K562 (cell line): ENCODE measurements around the gene INSL3. TPM values are rescaled to one million over a fixed set of nuclear protein-coding genes. Genes with fewer than 3 reads are reported as not detected.

ENCODE experiments used
- CBFA2T3 ChIP-seq: fragments of 450-650 bp; IDR thresholded peaks from 2 replicates; pipeline ENCODE4 v1.6.1; 2017
- CBX2 ChIP-seq: fragments of 200-600 bp; sonication (generic); IDR thresholded peaks from one replicate; pipeline ENCODE4 v1.6.1; 2012; ENCODE audit warnings: mild to moderate bottlenecking, low read length, inconsistent platforms; ENCODE audit not compliant: insufficient read depth, poor library complexity, severe bottlenecking
- ELF2 ChIP-seq: fragments of 250-450 bp; sonication (Bioruptor Pico); IDR thresholded peaks from 2 replicates; pipeline ENCODE4 v1.5.0; 2021; ENCODE audit warnings: mild to moderate bottlenecking
- ESRRA ChIP-seq: fragments of 450-650 bp; IDR thresholded peaks from 2 replicates; pipeline ENCODE4 v1.6.1; 2014; ENCODE audit warnings: low read depth, mild to moderate bottlenecking, moderate library complexity, borderline replicate concordance
- ETV1 ChIP-seq: fragments of 450-650 bp; conservative IDR thresholded peaks from 2 replicates; pipeline ENCODE4 v1.6.1; 2016; ENCODE audit warnings: missing genetic modification characterization, control low read depth, low read depth, missing compliant biosample characterization
- HBP1 ChIP-seq: fragments of 450-650 bp; formaldehyde crosslinking; IDR thresholded peaks from 2 replicates; pipeline ENCODE4 v1.4.0; 2022; ENCODE audit warnings: missing genetic modification characterization
- HMBOX1 ChIP-seq: sonication (generic); IDR thresholded peaks from 2 replicates; pipeline ENCODE4 v1.6.1; 2016
- HNRNPL ChIP-seq: fragments of 200-400 bp; formaldehyde crosslinking; IDR thresholded peaks from 2 replicates; pipeline ENCODE4 v1.6.1; 2017; ENCODE audit warnings: low read depth, mild to moderate bottlenecking, low read length
- JUN ChIP-seq, 2 experiments: sonication (generic) in 1 of 2; formaldehyde crosslinking in 1 of 2; IDR thresholded peaks; 2 replicates each; pipeline versions ENCODE4 v1.6.1 to v1.8.0; 2012 to 2022; ENCODE audit warnings: borderline replicate concordance in 2 of 2, mild to moderate bottlenecking in 2 of 2, improper control_type of control experiment in 1 of 2, low read depth in 1 of 2, low read length in 1 of 2, missing genetic modification reagents in 1 of 2
- L3MBTL2 ChIP-seq: fragments of 450-650 bp; IDR thresholded peaks from 2 replicates; pipeline ENCODE4 v1.6.1; 2016; ENCODE audit warnings: mild to moderate bottlenecking, moderate library complexity
- MECOM ChIP-seq: fragments of 250-450 bp; sonication (Bioruptor Pico); IDR thresholded peaks from 2 replicates; pipeline ENCODE4 v1.8.0; 2022; ENCODE audit warnings: inconsistent platforms
- NEUROD1 ChIP-seq: fragments of 150-350 bp; IDR thresholded peaks from 2 replicates; pipeline ENCODE4 v1.6.1; 2014; ENCODE audit warnings: borderline replicate concordance, low read length, low read depth; ENCODE audit not compliant: partially characterized antibody
- NFIC ChIP-seq: fragments of 450-650 bp; IDR thresholded peaks from 2 replicates; pipeline ENCODE4 v1.6.1; 2017; ENCODE audit warnings: mild to moderate bottlenecking, inconsistent platforms
- NR4A1 ChIP-seq, 2 experiments: fragments of 250-450 bp in 1 of 2; fragments of 450-650 bp in 1 of 2; sonication (Bioruptor Pico) in 1 of 2; IDR thresholded peaks; 2 replicates each; pipeline versions ENCODE4 v1.4.0 to v1.6.1; 2016 to 2020; ENCODE audit warnings: mild to moderate bottlenecking in 2 of 2, missing compliant biosample characterization in 1 of 2, missing genetic modification characterization in 1 of 2, moderate library complexity in 1 of 2
- PRMT5 ChIP-seq: sonication (generic); formaldehyde crosslinking; IDR thresholded peaks from 2 replicates; pipeline ENCODE4 v1.5.0; 2020; ENCODE audit warnings: missing genetic modification reagents
- RBM25 ChIP-seq: fragments of 200-400 bp; formaldehyde crosslinking; IDR thresholded peaks from 2 replicates; pipeline ENCODE4 v1.6.1; 2018; ENCODE audit warnings: low read length, low read depth, moderate library complexity; ENCODE audit not compliant: severe bottlenecking
- SAP30 ChIP-seq: fragments of 200-600 bp; sonication (generic); IDR thresholded peaks from 2 replicates; pipeline ENCODE4 v1.6.1; 2012; ENCODE audit warnings: borderline replicate concordance, low read depth, mild to moderate bottlenecking, moderate library complexity, low read length, control low read depth, inconsistent platforms; ENCODE audit not compliant: insufficient read depth, poor library complexity, severe bottlenecking
- SIRT6 ChIP-seq: IDR thresholded peaks from one replicate; pipeline ENCODE4 v1.6.1; 2012; ENCODE audit warnings: low read depth, mild to moderate bottlenecking, control low read depth, inconsistent platforms, low read length, moderate library complexity
- SPI1 ChIP-seq: IDR thresholded peaks from 2 replicates; pipeline ENCODE4 v1.6.1; 2011; ENCODE audit warnings: low read depth, low read length, control low read depth, borderline replicate concordance
- STAT5A ChIP-seq: IDR thresholded peaks from 2 replicates; pipeline ENCODE4 v1.6.1; 2012; ENCODE audit warnings: low read length, inconsistent platforms, borderline replicate concordance
- ZBTB9 ChIP-seq: fragments of 450-650 bp; formaldehyde crosslinking; IDR thresholded peaks from 2 replicates; pipeline ENCODE4 v1.4.0; 2020; ENCODE audit warnings: mild to moderate bottlenecking, moderate library complexity
- ZC3H11A ChIP-seq: IDR thresholded peaks from 2 replicates; pipeline ENCODE4 v1.6.1; 2012; ENCODE audit warnings: low read depth, low read length, improper control_type of control experiment
- ZNF224 ChIP-seq: sonication (generic); formaldehyde crosslinking; IDR thresholded peaks from 2 replicates; pipeline ENCODE4 v1.8.0; 2022; ENCODE audit warnings: mild to moderate bottlenecking, missing genetic modification reagents
- ZNF24 ChIP-seq: fragments of 450-650 bp; IDR thresholded peaks from 2 replicates; pipeline ENCODE4 v1.6.1; 2016
- ZNF263 ChIP-seq: sonication (generic); formaldehyde crosslinking; IDR thresholded peaks from 2 replicates; pipeline ENCODE4 v1.8.0; 2022; ENCODE audit warnings: mild to moderate bottlenecking, missing genetic modification reagents, borderline replicate concordance
- ZNF316 ChIP-seq: fragments of 450-650 bp; IDR thresholded peaks from 2 replicates; pipeline ENCODE4 v1.6.1; 2016
- ZNF384 ChIP-seq: IDR thresholded peaks from 2 replicates; pipeline ENCODE4 v1.6.1; 2012; ENCODE audit warnings: low read depth, low read length, improper control_type of control experiment
- ZNF780A ChIP-seq: fragments of 250-450 bp; sonication (Bioruptor Pico); IDR thresholded peaks from 2 replicates; pipeline ENCODE4 v1.5.0; 2021; ENCODE audit warnings: mild to moderate bottlenecking
- polyA plus RNA-seq, 8 experiments: library from polyadenylated mRNA; depleted of rRNA in 4 of 8; stranded (reverse) in 5 of 8; unstranded in 3 of 8; fragments of >200 nt; fragmentation: Nextera tagmentation in 2 of 8; fragmentation: Illumina TruSeq in 1 of 8; extraction: Ambion mirVana in 2 of 8; extraction: Trizol in 1 of 8; gene quantifications; 2 replicates each; pipeline versions ENCODE4 v1.2.1 to v1.2.3, GENCODE V29; 2011 to 2014; ENCODE audit warnings: inconsistent platforms in 1 of 8, missing spikeins in 1 of 8
- total RNA-seq, 7 experiments: library from RNA; depleted of rRNA in 6 of 7; stranded (reverse); fragments of >200 nt in 6 of 7; fragmentation: Illumina TruSeq in 2 of 7; extraction: Trizol in 2 of 7; gene quantifications; 2 replicates each; pipeline versions ENCODE4 v1.2.1 to v1.2.3, GENCODE V29; 2011 to 2021; ENCODE audit warnings: low replicate concordance in 1 of 7

The INSL3 gene
- total and polyA plus RNA-seq, 9 of the 15 experiments (the other 6 are each of a cell fraction or from before 2014, with no cell fraction given): not detected

GRCh38 chr19:17841371-17841809 is 20.1 kb upstream of the INSL3 start (continued):
- no peak for TF ChIP-seq NR4A1 (CRISPR knock-in tag; IDR thresholded peaks at IDR 0.05)
- TF ChIP-seq NR4A1 (tag; IDR thresholded peaks at IDR 0.05): no peak
- no peak for TF ChIP-seq ZC3H11A
- TF ChIP-seq SPI1: 0 out of 2 replicates have a peak, but pooled peaks have one; percentile 7
- no peak for TF ChIP-seq RBM25
- TF ChIP-seq ZBTB9 (CRISPR knock-in tag): peak; percentile 96
- TF ChIP-seq NFIC: no peak
- TF ChIP-seq CBX2: no peak
- no peak for TF ChIP-seq ZNF24
- TF ChIP-seq NEUROD1: no peak
- TF ChIP-seq SAP30: peak; percentile 55
- TF ChIP-seq L3MBTL2: peak; percentile 65
- TF ChIP-seq ZNF384: no peak
- no peak for TF ChIP-seq HMBOX1
- no peak for TF ChIP-seq STAT5A
- TF ChIP-seq HBP1 (CRISPR knock-in tag): no peak
- no peak for TF ChIP-seq ZNF780A (CRISPR knock-in tag)
- peak; percentile 17; the same call in 1 of the 2 replicates for TF ChIP-seq ETV1 (tag)
- no peak for TF ChIP-seq JUN (IDR thresholded peaks at IDR 0.05; ENCODE audit: borderline replicate concordance, low read depth, low read length)
- 0 out of 2 replicates have a peak, but pooled peaks have one; percentile 13 for TF ChIP-seq JUN (CRISPR knock-in tag; IDR thresholded peaks at IDR 0.05; ENCODE audit: borderline replicate concordance)
- TF ChIP-seq CBFA2T3: no peak
- TF ChIP-seq ZNF316: no peak
- TF ChIP-seq SIRT6: no peak
- TF ChIP-seq HNRNPL: no peak
- no peak for TF ChIP-seq ZNF224 (CRISPR knock-in tag)
- no peak for TF ChIP-seq PRMT5 (CRISPR knock-in tag)
- TF ChIP-seq ESRRA: no peak
- 0 out of 2 replicates have a peak, but pooled peaks have one; percentile 8 for TF ChIP-seq ZNF263
- TF ChIP-seq MECOM (CRISPR knock-in tag): no peak
- no peak for TF ChIP-seq ELF2 (CRISPR knock-in tag)
